HG03575 (cell line): ENCODE results near the gene SLC22A23.

ENCODE experiments used
- ATAC-seq: cut with Tn5 transposase; IDR thresholded peaks from one replicate; pipeline ENCODE4 v1.9.1; 2021; ENCODE audit not compliant: unreplicated experiment, insufficient number of reproducible peaks, low FRiP score; ENCODE audit errors: extremely low read depth

SLC22A23 gene

DNA sequence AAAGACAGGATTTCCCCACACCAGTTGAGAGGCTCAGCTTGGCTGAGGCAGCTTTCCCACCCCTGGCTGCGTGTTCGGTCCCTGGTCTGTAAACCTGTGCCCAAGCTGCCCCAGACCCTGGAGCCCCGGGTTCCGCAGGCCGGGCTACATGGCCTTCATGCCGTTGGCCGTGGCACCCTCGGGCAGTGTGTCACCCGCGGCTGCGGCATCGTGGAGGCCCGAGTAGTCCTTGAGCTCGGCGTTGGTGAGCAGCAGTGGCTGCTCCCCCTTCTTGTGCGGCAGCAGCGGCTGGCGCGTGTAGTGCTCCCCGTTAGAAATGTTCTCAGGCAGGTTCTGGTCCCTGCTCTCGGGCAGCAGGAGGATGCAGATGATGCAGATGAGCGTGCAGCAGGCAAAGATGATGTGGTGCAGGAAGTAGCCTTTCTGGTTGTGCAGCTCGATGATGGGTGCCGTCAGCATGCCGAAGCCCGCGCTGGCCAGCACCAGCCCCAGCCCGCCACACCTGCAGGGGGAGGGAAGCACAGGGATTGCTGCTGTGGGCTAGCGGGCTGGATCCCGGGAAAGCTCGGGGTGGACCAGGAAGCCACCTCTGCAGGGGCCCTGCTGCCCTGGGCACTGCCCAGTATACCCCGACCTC, 183.8 kb downstream of the SLC22A23 start:
- no peak for ATAC-seq

DNA sequence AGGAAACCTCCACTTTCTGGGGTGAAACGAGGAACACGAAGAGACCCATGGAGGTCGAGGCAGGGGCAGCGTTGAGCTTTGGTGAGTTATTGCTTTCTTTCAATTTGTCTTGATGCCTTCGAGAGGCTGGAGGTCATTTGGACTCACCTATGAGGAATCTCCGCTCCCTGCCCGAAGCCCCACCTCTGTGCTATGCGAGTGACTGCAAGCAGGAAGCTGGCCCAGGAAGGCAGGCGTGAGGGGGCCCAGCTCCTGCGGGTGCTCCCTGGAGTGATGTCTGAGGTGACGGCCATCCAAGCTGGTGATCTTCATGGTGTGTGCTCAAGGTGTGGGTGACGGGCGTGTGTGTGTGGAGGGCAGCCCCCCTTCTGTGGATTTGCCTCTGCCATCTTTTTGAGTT, 185.1 kb downstream of the SLC22A23 start:
- ATAC-seq: no peak

DNA sequence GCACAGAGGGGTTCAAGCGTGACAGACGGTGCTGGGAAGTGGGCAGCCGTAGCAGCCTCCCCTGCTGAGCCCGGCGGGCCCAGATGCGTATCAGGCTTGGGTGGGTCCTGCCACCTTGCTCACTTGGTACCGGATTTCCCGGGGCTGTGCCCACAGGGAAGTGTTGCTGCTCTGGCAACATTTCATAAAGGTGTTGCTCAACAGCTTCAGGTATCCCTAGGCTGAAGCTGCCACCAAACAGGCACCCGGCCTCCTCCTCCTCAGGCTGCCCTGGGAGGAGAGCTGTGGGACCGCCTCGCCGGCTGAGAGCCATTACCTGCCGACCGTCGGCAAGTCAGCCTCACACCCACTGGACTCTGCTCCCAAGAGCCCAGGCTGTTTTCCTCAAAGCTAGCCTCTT, 186.6 kb downstream of the SLC22A23 start:
- ATAC-seq: no peak

DNA sequence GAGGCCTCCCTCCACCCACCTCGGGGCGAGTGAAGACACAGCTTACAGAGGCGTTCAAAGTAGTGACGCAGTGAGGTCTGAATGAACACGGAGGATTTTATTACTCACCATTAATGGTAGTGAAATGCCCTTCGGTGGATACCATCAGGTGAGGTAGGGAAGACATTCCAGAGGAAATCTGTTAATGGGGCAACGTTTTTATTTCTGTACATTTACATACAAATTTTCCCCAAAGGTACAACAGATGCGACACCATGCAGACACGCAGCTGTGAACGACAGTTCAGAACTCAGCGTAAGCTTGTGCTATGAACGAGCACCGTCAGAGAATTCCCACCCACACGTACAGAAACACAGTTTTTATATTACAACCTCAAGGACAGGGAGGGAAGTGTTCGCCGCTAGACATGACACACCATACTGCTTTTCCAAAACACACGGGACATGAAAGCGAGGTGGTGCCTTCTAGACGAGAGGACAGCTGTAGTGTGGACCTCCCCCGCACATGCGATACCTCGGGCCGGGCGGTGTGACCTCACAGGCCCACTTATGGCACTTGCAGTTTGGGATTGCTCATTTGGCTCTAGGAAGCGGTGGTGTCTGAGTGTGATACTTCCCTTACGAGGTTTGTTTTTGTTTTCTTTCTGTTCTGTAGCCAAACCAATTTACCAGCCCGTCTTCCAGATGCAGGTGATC, 187.4 kb downstream of the SLC22A23 start:
- ATAC-seq: no peak

DNA sequence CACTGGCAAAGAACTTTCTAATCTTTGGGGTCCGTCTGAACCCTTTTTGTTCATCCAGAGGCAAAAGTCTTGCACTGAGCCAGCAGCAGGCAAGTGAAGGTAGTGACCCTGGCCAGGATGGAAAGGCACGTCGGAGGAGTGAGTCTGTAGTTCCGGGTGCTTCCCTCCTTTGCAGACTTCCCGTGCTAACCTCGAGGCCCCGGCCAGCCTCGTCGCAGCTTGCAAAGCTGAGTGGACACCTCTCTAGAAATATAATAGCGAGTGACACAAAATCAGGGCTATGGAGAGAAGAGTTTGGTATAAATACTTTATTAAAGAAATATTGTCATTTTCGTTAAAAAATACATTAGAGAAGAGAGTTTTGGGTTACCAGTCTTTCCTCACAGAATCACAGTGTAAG, 188.2 kb downstream of the SLC22A23 start:
- ATAC-seq: no peak

DNA sequence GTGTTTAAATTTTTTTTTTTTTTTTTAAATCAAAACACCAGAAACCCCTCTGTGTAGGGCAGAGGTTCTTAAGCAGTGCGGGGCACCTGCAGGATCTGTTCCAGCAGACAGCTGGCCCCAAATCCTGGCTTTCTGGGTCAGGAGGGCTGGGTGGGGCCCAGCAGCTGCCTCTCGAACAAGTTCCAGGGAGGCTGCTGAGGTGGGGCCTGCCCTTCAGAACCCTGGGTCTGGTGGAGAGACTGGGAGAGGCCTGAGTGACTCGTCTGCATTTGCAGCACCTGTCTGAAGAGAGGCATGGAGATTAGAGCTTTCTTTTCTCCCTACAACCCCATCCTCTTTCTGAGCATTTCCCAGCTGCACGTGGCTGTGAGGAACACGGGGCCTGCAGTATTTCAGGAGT, 189.7 kb downstream of the SLC22A23 start:
- ATAC-seq: no peak

DNA sequence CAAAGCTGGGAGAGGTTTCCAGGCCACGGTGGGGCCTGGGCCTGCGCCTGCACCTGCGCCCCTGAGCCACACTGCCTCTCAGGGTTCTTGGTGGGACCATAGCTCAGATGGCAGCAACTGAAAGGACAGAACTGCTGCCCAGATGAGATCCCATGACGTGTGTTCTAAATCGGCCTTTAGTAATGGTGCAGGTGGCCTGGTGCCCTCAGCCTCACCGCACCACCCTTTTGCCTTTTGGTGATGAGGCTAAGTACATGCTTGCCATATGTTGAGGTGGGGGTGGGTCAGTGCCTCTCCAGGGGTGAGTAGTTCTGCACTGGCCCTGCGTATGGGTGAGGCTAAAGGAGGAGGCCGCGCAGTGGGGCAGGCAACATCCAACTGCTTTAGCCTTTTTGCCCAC, 190.7 kb downstream of the SLC22A23 start:
- ATAC-seq: no peak

DNA sequence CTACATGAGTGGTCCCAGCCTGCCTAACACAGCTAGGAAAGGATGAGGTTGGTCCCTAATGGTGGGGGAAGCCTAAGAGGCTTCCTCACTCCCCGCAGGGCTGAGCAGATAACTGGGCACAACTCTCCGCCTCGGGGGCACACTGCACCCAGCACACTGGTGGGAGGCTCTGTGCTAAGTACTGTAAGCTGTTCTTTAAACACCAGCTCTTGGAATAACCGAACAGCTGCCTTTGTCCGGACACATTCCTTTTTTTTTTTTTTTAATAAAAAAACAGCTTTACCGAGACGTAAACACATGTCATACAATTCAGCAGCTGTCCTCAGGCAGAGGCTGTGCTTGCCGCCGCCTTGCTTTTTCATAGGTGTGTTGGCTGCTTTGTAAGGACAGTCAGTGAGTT, 191.2 kb downstream of the SLC22A23 start:
- no peak for ATAC-seq

DNA sequence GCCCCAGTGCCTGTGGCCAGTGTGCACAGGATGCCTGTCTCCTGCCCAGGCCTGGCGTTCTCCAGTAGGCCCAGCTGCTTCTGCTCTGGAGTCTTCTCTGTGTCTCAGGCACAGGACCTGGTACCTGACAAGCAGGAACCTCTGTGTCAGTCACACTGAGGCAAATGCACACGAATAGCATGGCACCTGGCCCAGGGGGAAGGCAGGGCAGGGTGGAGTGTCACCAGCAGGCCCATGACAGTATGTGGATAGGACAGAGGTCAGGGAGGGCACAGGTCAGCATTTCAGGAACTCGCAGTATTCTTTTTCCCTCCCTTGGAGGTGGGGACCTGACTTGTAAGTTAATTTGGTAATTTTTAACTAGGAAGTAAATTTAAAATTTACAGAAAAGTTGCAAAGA, 192.5 kb downstream of the SLC22A23 start:
- no peak for ATAC-seq

DNA sequence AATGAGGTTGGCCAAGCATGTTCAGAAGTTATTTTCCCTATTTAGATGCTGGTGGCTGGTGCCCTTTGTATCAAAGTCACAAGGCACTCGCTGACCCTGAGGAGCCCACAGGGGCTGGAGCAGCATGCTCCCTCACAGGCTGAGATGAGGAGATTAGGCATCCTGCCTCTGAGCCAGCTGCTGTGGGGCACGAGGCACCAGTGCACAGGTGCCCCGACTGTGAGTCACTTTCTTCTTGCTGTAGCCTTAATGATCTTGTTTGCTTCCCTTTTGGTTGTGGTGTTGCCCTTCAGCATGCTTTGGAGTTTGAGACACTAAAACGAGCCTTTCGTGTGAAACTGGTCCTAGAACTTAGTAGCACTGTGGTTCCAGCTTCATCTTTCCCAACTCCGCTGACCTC, 193.8 kb downstream of the SLC22A23 start:
- no peak for ATAC-seq

DNA sequence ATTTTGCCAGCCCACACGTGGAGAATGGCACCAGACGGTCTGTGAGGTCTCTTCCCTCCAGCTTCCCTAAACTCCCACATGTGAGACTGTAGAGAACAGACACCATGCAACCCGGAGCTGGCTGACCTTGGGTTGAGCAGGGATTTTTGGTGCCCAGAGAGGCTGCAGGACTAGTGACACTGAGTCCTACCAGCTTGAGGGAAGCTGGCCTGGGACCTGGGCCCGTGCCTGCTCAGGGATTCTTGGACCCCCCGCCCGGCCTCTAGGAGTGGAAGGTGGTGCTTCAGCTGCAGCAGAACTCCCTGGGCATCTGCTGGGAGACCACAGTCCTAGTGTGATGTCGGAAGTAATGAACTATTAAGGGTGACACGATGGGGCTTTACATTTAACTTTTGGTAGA, 194.9 kb downstream of the SLC22A23 start:
- ATAC-seq: no peak

DNA sequence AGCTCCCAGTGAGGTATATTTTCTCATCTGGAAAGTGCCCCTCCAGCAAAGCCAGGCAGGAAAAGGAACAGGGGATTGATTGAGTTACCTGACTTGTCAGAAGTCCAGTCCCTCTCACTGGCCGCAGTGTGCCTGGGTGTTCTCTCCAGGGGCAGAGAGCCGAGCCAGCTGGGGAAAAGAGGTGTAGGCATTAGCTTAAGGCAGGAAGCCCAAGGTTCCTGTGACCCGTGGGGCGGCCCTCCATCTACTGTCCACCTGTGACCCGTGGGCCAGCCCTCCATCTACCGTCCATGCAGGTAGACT, 195.4 kb downstream of the SLC22A23 start:
- ATAC-seq: no peak

DNA sequence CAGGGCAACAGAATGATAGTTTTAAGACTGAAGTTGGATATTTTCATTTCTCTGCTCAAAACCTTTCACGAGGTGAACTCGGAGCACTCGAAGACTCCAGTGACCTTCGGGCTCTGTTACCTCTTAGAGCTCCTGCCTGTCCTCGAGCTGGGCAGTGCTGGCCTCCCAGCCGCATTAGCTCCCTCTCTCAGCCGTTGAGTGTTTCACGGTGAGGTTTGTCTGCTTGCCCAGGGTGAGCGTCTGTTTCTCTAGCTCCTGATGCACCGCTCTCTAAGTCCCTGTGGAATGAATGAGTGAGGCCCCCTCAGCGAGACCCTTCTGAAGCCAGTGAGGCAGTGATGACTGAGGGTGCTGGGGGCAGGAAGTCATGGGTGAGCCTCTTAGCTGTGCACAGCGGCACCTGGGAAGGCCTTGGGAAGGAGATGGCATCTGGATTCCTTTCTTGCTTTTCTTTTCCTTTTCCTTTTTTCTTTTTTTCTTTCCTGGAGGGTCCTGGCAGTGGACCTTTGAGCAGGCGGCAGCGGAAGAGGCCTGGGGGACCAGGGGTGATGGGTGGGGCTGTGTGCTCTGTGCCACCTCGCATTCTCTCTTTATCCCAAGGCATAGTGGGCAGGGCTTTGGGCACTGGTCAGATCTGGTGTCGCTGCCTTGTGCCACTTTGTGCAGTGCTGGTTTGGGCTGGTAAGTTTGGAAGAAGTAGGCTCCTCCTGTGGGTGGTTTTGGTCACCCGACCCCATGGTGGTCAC, 195.9 kb downstream of the SLC22A23 start:
- ATAC-seq: no peak

DNA sequence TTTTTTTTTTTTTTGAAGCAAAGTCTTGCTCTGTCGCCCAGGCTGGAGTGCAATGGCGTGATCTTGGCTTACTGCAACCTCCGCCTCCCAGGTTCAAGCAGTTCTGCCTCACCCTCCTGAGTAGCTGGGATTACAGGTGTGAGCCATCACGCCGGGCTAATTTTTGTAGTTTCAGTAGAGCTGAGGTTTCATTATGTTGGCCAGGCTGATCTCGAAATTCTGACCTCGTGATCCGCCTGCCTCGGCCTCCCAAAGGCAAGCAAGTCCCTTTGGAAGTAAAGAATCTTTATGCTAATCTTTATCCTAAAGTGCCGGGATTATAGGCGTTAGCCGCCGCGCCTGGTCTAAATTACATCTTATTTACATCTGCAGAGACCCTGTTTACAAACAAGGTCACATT, 196.6 kb downstream of the SLC22A23 start:
- no peak for ATAC-seq

DNA sequence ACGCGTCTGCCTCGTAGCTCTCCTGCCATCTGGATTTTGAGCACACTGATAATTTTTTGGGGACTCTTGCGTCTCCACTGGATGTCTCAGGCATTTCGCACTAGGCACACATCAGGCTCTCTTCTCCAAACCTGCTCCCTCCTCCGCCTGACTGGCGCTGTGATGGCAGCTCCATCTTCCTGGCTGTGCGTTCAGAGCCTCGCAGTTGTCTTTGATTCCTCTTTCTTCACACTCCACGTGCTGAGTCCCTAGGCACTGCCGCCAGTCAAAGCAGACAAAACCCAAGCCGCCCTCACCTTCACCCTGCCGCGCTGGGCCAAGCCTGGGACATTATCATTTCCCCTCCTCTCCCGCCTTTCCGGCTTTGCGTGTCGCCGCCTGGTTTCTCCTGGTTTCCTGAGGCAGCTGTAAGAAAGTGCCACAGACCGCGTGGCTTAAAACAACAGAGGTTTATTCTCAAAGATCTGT, 197.3 kb downstream of the SLC22A23 start:
- no peak for ATAC-seq

DNA sequence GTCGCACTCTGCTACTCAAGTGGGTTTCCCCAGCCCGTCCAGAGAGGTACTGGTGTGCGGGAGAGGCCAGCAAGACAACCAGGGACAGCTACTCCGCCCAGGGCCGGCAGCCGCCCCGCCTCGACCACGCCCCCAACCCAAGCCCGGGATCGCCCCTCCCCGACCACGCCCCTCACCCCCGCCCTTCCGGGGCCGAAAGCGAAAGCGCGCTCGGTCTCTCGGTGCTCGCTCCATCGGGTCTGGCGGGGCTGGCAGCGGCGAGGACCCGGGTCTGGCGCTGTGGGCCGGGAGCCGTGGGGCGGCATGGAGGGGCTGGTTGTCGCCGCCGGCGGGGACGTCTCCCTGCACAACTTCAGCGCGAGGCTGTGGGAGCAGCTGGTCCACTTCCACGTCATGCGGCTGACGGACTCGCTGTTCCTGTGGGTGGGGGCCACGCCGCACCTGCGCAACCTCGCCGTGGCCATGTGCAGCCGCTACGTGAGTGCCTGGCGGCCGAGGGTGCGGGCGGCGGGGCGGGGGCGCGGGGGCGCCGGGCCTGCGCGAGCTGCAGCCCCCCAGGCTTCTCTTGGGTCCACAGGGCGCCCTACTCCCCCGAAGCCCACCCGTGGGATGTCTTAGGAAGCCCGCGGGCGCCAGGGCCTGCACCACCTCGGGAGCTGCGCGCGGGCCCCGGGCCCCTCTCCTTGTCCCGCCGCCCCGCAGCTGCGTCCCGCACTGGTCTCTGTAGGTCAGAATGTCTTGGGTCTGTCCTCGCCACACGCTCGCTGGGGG, 197.9 kb downstream of the SLC22A23 start, which contains the start of gene PSMG4:
Gene PSMG4 (plus strand): TSS at position 228 of the 771 bp plus-strand sequence. CDS start 76 bp downstream, at position 304.
- no peak for ATAC-seq

DNA sequence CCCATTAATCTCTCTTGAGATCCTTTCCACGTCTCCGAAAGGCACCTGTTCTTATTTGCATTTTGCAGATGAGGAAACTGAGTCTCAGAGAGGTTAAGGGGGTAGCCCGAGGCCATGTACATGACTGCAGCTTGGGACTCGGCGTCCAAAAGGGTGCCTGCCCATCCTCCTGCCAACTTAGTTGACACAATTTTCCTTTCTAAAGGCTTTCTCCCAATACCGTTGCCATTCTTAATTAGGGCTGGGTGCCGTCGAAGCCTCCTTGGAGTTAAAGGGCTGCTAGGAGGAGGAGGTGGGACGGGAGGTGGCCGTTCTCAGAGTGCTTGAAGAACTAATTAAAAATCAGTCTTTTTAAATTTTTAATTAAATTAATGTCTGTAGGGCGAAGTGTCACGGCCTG, 198.6 kb downstream of the SLC22A23 start:
- ATAC-seq: no peak

DNA sequence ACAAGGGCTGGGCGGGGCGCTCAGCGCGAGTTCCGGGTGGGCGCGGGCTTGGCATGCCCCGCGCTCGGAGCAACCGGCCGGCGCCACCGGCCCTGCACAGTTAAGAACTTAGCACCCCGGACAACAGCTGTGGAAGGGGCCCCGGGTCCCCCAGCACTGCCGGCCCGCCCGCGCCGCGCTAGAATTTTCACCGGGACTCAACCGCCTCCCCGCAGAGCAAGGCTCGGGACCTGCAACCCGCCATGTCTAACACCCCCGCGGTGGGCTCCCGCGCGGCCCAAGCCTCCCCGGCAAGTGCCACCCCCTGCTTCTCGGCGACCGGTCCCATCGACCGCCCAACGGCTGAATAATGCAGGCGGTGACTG, 203.3 kb downstream of the SLC22A23 start:
- no peak for ATAC-seq

DNA sequence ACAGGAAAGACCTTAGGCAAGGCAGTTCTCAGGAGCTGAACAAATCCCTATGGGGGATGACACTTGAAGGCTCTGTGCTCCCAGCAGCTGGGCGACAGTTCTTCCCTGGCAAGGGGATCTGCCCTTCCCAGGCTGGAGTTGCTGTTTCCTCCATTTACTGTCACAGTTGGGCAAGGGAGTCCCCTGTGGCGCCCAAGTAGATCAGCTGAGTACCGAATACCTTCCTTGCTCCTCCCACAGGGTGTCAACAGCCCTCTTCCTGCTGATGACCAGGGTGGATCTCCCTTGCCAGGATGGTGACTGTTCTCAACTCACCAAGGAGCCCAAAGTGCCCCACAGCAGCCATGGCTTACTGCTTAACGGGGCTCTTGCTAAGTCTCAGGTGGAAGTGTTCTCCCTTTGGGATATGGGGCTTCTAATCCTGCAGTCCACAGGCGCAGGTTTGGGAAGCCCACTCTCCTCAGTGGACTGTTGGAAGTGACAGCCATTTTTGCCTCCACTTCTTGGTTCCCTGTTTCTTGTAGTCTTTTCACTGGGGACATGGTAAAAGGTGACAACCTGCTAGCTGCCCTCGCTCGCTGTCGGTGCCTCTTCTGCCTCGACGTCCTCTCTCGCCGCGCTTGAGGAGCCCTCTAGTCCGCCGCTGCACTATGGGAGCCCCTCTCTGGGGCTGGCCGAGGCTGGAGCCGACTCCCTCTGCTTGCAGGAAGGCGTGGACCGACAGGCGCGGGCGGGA, 203.8 kb downstream of the SLC22A23 start:
- no peak for ATAC-seq
